IMR-90 (cell line): Measurements from ENCODE around the gene NRP2. TPM values are rescaled to one million over a fixed set of nuclear protein-coding genes. Genes with fewer than 3 reads are reported as not detected.

Experiments used
- ATAC-seq: fragments of 200-7000 bp; cut with Tn5 transposase; 2 replicates; pipeline ENCODE4 v1.9.1; 2020; ENCODE audit warnings: low read depth, mild to moderate bottlenecking, moderate library complexity
- BruUV-seq: library from RNA; stranded (reverse); fragments of 400-500 nt; replicated peaks from 2 replicates; lab custom pipeline; 2021; lab: Mats Ljungman, UMichigan
- CTCF ChIA-PET: fragments of 300-600 bp; formaldehyde crosslinking; extraction: SDS; loops from one replicate; lab custom pipeline; 2021; ENCODE audit warnings: antibody characterized with exemption; lab: Yijun Ruan, JAX
- POLR2A ChIA-PET: fragments of 300-600 bp; sonication (Branson Sonifier 250); formaldehyde crosslinking; loops from one replicate; lab custom pipeline; 2022; ENCODE audit warnings: antibody characterized with exemption; ENCODE audit not compliant: unreplicated experiment; lab: Charles Lee
- DNase-seq: peaks from one replicate; pipeline ENCODE4 v3.0.0; 2013
- H2AFZ ChIP-seq: replicated peaks from 2 replicates; pipeline ENCODE3; 2013; ENCODE audit warnings: low read length, mild to moderate bottlenecking; ENCODE audit not compliant: poor library complexity
- H2AK5ac ChIP-seq: 2 replicates; pipeline ENCODE4 v1.6.1; 2013; ENCODE audit warnings: low read depth, low read length, inconsistent platforms
- H2AK9ac ChIP-seq: replicated peaks from 2 replicates; pipeline ENCODE3; 2013; ENCODE audit warnings: mild to moderate bottlenecking, low read depth, low read length, moderate library complexity; ENCODE audit not compliant: poor library complexity
- H2BK120ac ChIP-seq: 2 replicates; pipeline ENCODE4 v1.6.1; 2013; ENCODE audit warnings: low read depth, low read length, inconsistent platforms
- H2BK15ac ChIP-seq: 3 replicates; pipeline ENCODE4 v1.6.1; 2013; ENCODE audit warnings: low read depth, low read length, inconsistent platforms
- H2BK20ac ChIP-seq: 2 replicates; pipeline ENCODE4 v1.6.1; 2013; ENCODE audit warnings: low read depth, mild to moderate bottlenecking, inconsistent platforms, low read length, moderate library complexity
- H2BK5ac ChIP-seq: 2 replicates; pipeline ENCODE4 v1.6.1; 2013; ENCODE audit warnings: mild to moderate bottlenecking, low read depth, low read length, inconsistent platforms; ENCODE audit not compliant: poor library complexity, severe bottlenecking
- H3K14ac ChIP-seq: replicated peaks from 2 replicates; pipeline ENCODE4 v1.6.1; 2013; ENCODE audit warnings: low read depth, low read length, inconsistent platforms
- H3K18ac ChIP-seq: 2 replicates; pipeline ENCODE4 v1.6.1; 2013; ENCODE audit warnings: low read depth, low read length, control low read depth
- H3K23ac ChIP-seq: 2 replicates; pipeline ENCODE4 v1.6.1; 2013; ENCODE audit warnings: low read depth, low read length, inconsistent platforms
- H3K27ac ChIP-seq: 2 replicates; pipeline ENCODE4 v1.5.1; 2013; ENCODE audit warnings: mild to moderate bottlenecking, control low read depth, low read length; ENCODE audit not compliant: insufficient read depth
- H3K27me3 ChIP-seq: 2 replicates; pipeline ENCODE4 v1.6.1; 2013; ENCODE audit warnings: low read length; ENCODE audit not compliant: control insufficient read depth, insufficient read depth
- H3K36me3 ChIP-seq: 2 replicates; pipeline ENCODE4 v1.6.1; 2013; ENCODE audit warnings: low read length, mixed read lengths; ENCODE audit not compliant: control insufficient read depth, insufficient read depth
- H3K4ac ChIP-seq: 2 replicates; pipeline ENCODE4 v1.6.1; 2013; ENCODE audit warnings: low read depth, low read length, inconsistent platforms
- H3K4me1 ChIP-seq: 2 replicates; pipeline ENCODE4 v1.6.1; 2013; ENCODE audit warnings: low read length, mixed read lengths; ENCODE audit not compliant: control insufficient read depth, insufficient read depth
- H3K4me2 ChIP-seq: 2 replicates; pipeline ENCODE4 v1.6.1; 2013; ENCODE audit warnings: low read depth, mild to moderate bottlenecking, control low read depth, low read length, moderate library complexity
- H3K4me3 ChIP-seq: 2 replicates; pipeline ENCODE4 v1.5.1; 2013; ENCODE audit warnings: low read depth, mild to moderate bottlenecking, control low read depth, low read length, moderate library complexity; ENCODE audit not compliant: insufficient read depth
- H3K56ac ChIP-seq: 2 replicates; pipeline ENCODE4 v1.6.1; 2013; ENCODE audit warnings: low read length, inconsistent platforms; ENCODE audit not compliant: insufficient read depth; ENCODE audit errors: extremely low read depth
- H3K79me1 ChIP-seq, 2 experiments: 2 replicates each; pipeline ENCODE4 v1.6.1; 2013; ENCODE audit warnings: low read length in 2 of 2, inconsistent platforms in 1 of 2, low read depth in 1 of 2
- H3K9ac ChIP-seq: 2 replicates; pipeline ENCODE4 v1.6.1; 2013; ENCODE audit warnings: low read depth, low read length, control low read depth
- H3K9me1 ChIP-seq: 2 replicates; pipeline ENCODE4 v1.6.1; 2013; ENCODE audit warnings: low read length, inconsistent platforms; ENCODE audit not compliant: insufficient read depth
- H3K9me3 ChIP-seq: 2 replicates; pipeline ENCODE4 v1.6.1; 2013; ENCODE audit warnings: low read length; ENCODE audit not compliant: control insufficient read depth, insufficient read depth
- H4K20me1 ChIP-seq: 2 replicates; pipeline ENCODE4 v1.6.1; 2013; ENCODE audit warnings: low read length, inconsistent platforms; ENCODE audit not compliant: insufficient read depth
- H4K5ac ChIP-seq: 2 replicates; pipeline ENCODE4 v1.6.1; 2013; ENCODE audit warnings: mild to moderate bottlenecking, low read depth, low read length, control low read depth
- H4K8ac ChIP-seq, 2 experiments: 2 replicates each; pipeline ENCODE4 v1.6.1; 2013; ENCODE audit warnings: low read depth in 2 of 2, low read length in 2 of 2, control low read depth in 1 of 2, inconsistent platforms in 1 of 2
- H4K91ac ChIP-seq: 2 replicates; pipeline ENCODE4 v1.6.1; 2013; ENCODE audit warnings: low read depth, low read length, inconsistent platforms; ENCODE audit not compliant: insufficient read depth
- BHLHE40 ChIP-seq: fragments of 150-350 bp; IDR thresholded peaks from 2 replicates; pipeline ENCODE4 v1.6.1; 2016; ENCODE audit warnings: mild to moderate bottlenecking, low read depth, low read length
- CEBPB ChIP-seq: IDR thresholded peaks from 2 replicates; pipeline ENCODE4 v1.6.1; 2012; ENCODE audit warnings: low read depth, low read length, improper control_type of control experiment
- CHD1 ChIP-seq: IDR thresholded peaks from 2 replicates; pipeline ENCODE4 v1.6.1; 2012; ENCODE audit warnings: low read depth, low read length, improper control_type of control experiment
- CTCF ChIP-seq: conservative IDR thresholded peaks from 2 replicates; pipeline ENCODE4 v1.5.1; 2012; ENCODE audit warnings: mild to moderate bottlenecking, low read depth, low read length, improper control_type of control experiment
- FOS ChIP-seq: fragments of 150-350 bp; IDR thresholded peaks from 2 replicates; pipeline ENCODE4 v1.6.1; 2016; ENCODE audit warnings: low read depth, low read length
- MAFK ChIP-seq: IDR thresholded peaks from 2 replicates; pipeline ENCODE4 v1.6.1; 2012; ENCODE audit warnings: low read depth, low read length, improper control_type of control experiment
- MAZ ChIP-seq: IDR thresholded peaks from 2 replicates; pipeline ENCODE4 v1.6.1; 2012; ENCODE audit warnings: low read depth, mild to moderate bottlenecking, low read length, improper control_type of control experiment, moderate library complexity, borderline replicate concordance
- MXI1 ChIP-seq: IDR thresholded peaks from 2 replicates; pipeline ENCODE4 v1.6.1; 2012; ENCODE audit warnings: low read depth, mild to moderate bottlenecking, low read length, moderate library complexity, borderline replicate concordance
- NFE2L2 ChIP-seq: fragments of 150-350 bp; IDR thresholded peaks from 2 replicates; pipeline ENCODE4 v1.6.1; 2016; ENCODE audit warnings: low read depth, mild to moderate bottlenecking, low read length
- POLR2A ChIP-seq: IDR thresholded peaks from 2 replicates; pipeline ENCODE4 v1.6.1; 2012; ENCODE audit warnings: mild to moderate bottlenecking, low read depth, low read length
- RAD21 ChIP-seq: IDR thresholded peaks from 2 replicates; pipeline ENCODE4 v1.6.1; 2012; ENCODE audit warnings: low read length, improper control_type of control experiment
- RCOR1 ChIP-seq: IDR thresholded peaks from 2 replicates; pipeline ENCODE4 v1.6.1; 2012; ENCODE audit warnings: mild to moderate bottlenecking, low read length, improper control_type of control experiment; ENCODE audit not compliant: insufficient replicate concordance
- RFX5 ChIP-seq: IDR thresholded peaks from 2 replicates; pipeline ENCODE4 v1.8.0; 2012; ENCODE audit warnings: low read depth, mild to moderate bottlenecking, low read length, moderate library complexity
- SMC3 ChIP-seq: fragments of 150-350 bp; IDR thresholded peaks from 2 replicates; pipeline ENCODE4 v1.6.1; 2016; ENCODE audit warnings: low read depth, mild to moderate bottlenecking, antibody characterized with exemption, low read length, moderate library complexity
- WGBS, 2 experiments: methylation state at CpG; one replicate each; pipeline versions ENCODE4 v1.1.5 to v1.1.7; 2013; ENCODE audit warnings: missing lambda C conversion rate in 2 of 2; ENCODE audit not compliant: insufficient read length in 1 of 2; ENCODE audit errors: extremely low coverage in 2 of 2; 5-methylcytosine and 5-hydroxymethylcytosine counted together
- dilution Hi-C: fragments of 300-500 bp; cut with HindIII; formaldehyde crosslinking; loops from one replicate; pipeline ENCODE4 v1.14.3; 2018; ENCODE audit warnings: low sequenced_read_pairs; ENCODE audit not compliant: unreplicated experiment
- in situ Hi-C: fragments of 300-500 bp; cut with MboI; formaldehyde crosslinking; loops from 3 replicates; pipeline ENCODE4 v1.14.3; 2019; ENCODE audit warnings: low sequenced_read_pairs, inconsistent platforms, mixed read lengths
- intact Hi-C: fragments of 100-400 bp; cut with micrococcal nuclease; formaldehyde crosslinking; loops from 2 replicates; pipeline ENCODE4 v1.10.0; 2022
- polyA plus RNA-seq, 3 experiments: library from polyadenylated mRNA; depleted of rRNA; stranded (reverse); fragments of >200 nt; gene quantifications; 2 replicates each; pipeline ENCODE4 v1.2.3, GENCODE V29; 2012; ENCODE audit warnings: low replicate concordance in 1 of 3
- total RNA-seq: library from RNA; depleted of rRNA; stranded (reverse); fragments of >200 nt; gene quantifications from 2 replicates; pipeline ENCODE4 v1.2.3, GENCODE V29; 2012
- TF ChIP-seq, protein P1 (sequence below): fragments of 150-350 bp; IDR thresholded peaks from 2 replicates; pipeline ENCODE4 v1.6.1; 2016; ENCODE audit warnings: low read depth, mild to moderate bottlenecking, low read length, moderate library complexity, borderline replicate concordance
- TF ChIP-seq, protein P2 (sequence below): fragments of 150-350 bp; IDR thresholded peaks from 2 replicates; pipeline ENCODE4 v1.6.1; 2017; ENCODE audit warnings: mild to moderate bottlenecking, antibody characterized with exemption, low read length, low read depth

NRP2 gene
- total and polyA plus RNA-seq, 2 of the 4 experiments (the other 2 are of a cell fraction) = 46.4 to 51.3 TPM

DNA sequence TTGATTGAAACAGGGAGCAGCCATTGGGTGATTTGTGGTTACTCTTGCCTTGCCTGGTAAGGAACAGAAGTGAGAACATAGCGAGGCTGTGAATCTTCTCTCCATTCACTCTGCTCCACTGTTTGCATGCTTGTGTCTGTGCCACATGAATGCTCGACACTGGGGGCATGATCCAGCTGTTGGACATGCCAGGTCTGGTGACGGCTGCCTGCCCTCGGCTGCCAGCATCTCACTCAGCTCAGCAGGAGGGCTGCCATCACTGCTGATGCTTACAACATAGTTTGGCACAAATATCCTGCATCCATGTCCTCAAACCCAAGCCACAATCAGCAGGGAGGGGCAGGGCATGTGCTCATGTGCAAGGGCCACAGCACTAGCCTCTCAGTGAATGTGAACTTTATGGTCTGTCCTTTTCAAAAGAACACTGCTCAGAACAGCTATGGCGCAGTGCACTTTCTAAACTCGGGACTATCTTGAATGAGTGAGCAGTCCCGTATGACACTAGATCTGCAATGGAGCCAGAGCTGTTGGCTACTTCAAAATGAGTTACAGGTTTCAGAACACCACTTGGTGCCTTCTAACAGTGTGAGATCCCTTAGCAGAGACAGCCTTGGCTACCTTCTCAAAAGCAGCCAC lies 126.3 kb downstream of the NRP2 start:
- 100% methylated on average over 3 of the region's 7 CpGs; no CpG with 5 or more reads in 1 of the 2 experiments for WGBS, 2 experiments
- dilution Hi-C loops = no loop called here
- TF ChIP-seq MXI1 (no peak), BHLHE40 (no peak), CEBPB (no peak), RCOR1 (no peak), MAZ (no peak), RFX5 (no peak), POLR2A (no peak), SMC3 (no peak), FOS (no peak), NFE2L2 (no peak), MAFK (no peak), CHD1 (no peak), CTCF (no peak), RAD21 (no peak)
- TF ChIP-seq, protein P1, sequence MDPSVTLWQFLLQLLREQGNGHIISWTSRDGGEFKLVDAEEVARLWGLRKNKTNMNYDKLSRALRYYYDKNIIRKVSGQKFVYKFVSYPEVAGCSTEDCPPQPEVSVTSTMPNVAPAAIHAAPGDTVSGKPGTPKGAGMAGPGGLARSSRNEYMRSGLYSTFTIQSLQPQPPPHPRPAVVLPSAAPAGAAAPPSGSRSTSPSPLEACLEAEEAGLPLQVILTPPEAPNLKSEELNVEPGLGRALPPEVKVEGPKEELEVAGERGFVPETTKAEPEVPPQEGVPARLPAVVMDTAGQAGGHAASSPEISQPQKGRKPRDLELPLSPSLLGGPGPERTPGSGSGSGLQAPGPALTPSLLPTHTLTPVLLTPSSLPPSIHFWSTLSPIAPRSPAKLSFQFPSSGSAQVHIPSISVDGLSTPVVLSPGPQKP = no peak
- TF ChIP-seq, protein P2, sequence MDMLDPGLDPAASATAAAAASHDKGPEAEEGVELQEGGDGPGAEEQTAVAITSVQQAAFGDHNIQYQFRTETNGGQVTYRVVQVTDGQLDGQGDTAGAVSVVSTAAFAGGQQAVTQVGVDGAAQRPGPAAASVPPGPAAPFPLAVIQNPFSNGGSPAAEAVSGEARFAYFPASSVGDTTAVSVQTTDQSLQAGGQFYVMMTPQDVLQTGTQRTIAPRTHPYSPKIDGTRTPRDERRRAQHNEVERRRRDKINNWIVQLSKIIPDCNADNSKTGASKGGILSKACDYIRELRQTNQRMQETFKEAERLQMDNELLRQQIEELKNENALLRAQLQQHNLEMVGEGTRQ = no peak
- DNase-seq = no peak
- ATAC-seq = peak; percentile 21
- H3K9ac ChIP-seq = no peak overlapping the region
- no peak overlapping the region for H2BK20ac ChIP-seq
- no TSS peak for BruUV-seq
- H2AK9ac ChIP-seq = peak overlapping the region; percentile 20
- H3K4me3 ChIP-seq = no peak overlapping the region
- H3K79me1 ChIP-seq = no peaks in the 10 kb centered on the region
- no peaks in the 10 kb centered on the region for H3K9me3 ChIP-seq
- no peak overlapping the region for H2BK5ac ChIP-seq
- H4K8ac ChIP-seq = no peak overlapping the region
- H3K23ac ChIP-seq = no peak overlapping the region
- H2BK120ac ChIP-seq = no peak overlapping the region
- peaks cover 16% of the 10 kb centered on the region for H3K27me3 ChIP-seq
- no peak overlapping the region for H4K91ac ChIP-seq
- H3K18ac ChIP-seq = no peak overlapping the region
- no peak overlapping the region for H4K5ac ChIP-seq
- H2AK5ac ChIP-seq = peak overlapping the region; percentile 24; the same call in 1 of the 2 replicates
- no peak overlapping the region for H3K27ac ChIP-seq
- no peaks in the 10 kb centered on the region for H3K9me1 ChIP-seq
- ChIA-PET POLR2A (interaction anchor here (0.6 kb wide), 1 partner anchor 8 kb away, joined by 7 read pairs; no protein-coding TSS in a partner anchor), CTCF (interaction anchor here (0.6 kb wide), 1 partner anchor 1520 kb away, joined by 3 read pairs; no protein-coding TSS in a partner anchor)
- H3K14ac ChIP-seq = no peak overlapping the region
- H3K56ac ChIP-seq = no peak overlapping the region
- no peak overlapping the region for H2AFZ ChIP-seq
- H4K20me1 ChIP-seq = no peaks in the 10 kb centered on the region
- intact Hi-C loops = no loop called here
- no peaks in the 10 kb centered on the region for H3K36me3 ChIP-seq
- no peak overlapping the region for H3K4ac ChIP-seq
- no peak overlapping the region for H2BK15ac ChIP-seq
- H3K4me1 ChIP-seq = peaks cover 3% of the 10 kb centered on the region; the same call in 1 of the 2 replicates
- no peak overlapping the region for H3K4me2 ChIP-seq
- in situ Hi-C loops = no loop called here
